ENCODE data around the gene IFI35. TPM values are rescaled to one million over a fixed set of nuclear protein-coding genes. Genes with fewer than 3 reads are reported as not detected.

The IFI35 gene
- total and polyA plus RNA-seq, 9 of the 15 experiments (the other 6 are each of a cell fraction or from before 2014, with no cell fraction given), result 4.4 to 13.1 (median 10.2) TPM

GRCh38 chr17:43031666-43032065 lies 25.1 kb downstream of the IFI35 start:
- no TSS peak for BruUV-seq (replicated peaks)
- no peaks in the 10 kb centered on the region for H3K79me2 ChIP-seq (ENCODE audit: control insufficient read depth, insufficient read depth, low read length)
- TF ChIP-seq CUX1 (CRISPR knock-in tag; IDR thresholded peaks at IDR 0.05) (no peak), ASH1L (IDR thresholded peaks at IDR 0.05; ENCODE audit: borderline replicate concordance, low read depth, partially characterized antibody) (no peak), MYBL2 (IDR thresholded peaks at IDR 0.05; ENCODE audit: low read depth) (no peak), MYBL2 (CRISPR knock-in tag; IDR thresholded peaks at IDR 0.05; ENCODE audit: borderline replicate concordance) (no peak), GATA2 (CRISPR knock-in tag; IDR thresholded peaks at IDR 0.05) (no peak)
- H3K27ac ChIP-seq (ENCODE audit: extremely low read depth, low read depth, low read length), result no peak overlapping the region
- no peaks in the 10 kb centered on the region for H3K27me3 ChIP-seq (ENCODE audit: control insufficient read depth in 2 of 2, insufficient read depth in 2 of 2, low read length in 2 of 2)
- WGBS (ENCODE audit: insufficient coverage, low coverage, missing lambda C conversion rate), result 37% methylated on average over 3 of the region's 3 CpGs
- H3K9ac ChIP-seq (ENCODE audit: insufficient read depth in 1 of 2, low read depth in 2 of 2, low read length in 2 of 2), result no peak overlapping the region
- no peaks in the 10 kb centered on the region for H4K20me1 ChIP-seq (replicated peaks; ENCODE audit: control insufficient read depth, insufficient read depth, low read length)
- H3K9me3 ChIP-seq (replicated peaks; ENCODE audit: control insufficient read depth, insufficient read depth, low read depth, low read length), result no peaks in the 10 kb centered on the region
- H3K4me3 ChIP-seq, result no peak overlapping the region
- intact Hi-C loops (cut with micrococcal nuclease) (no loop called here), in situ Hi-C loops (cut with MboI) (no loop called here)
- ChIA-PET POLR2A (interaction anchor here (0.6 to 1.8 kb wide), 6 partner anchors 8 to 284 kb away, joined by 3 to 7 read pairs (median 3); no protein-coding TSS in a partner anchor), CTCF (ENCODE audit: low intra/inter-chr PET ratio) (no interaction called here)
- ATAC-seq (no peak), DNase-seq (ENCODE audit: extremely low read depth in 1 of 4, low spot score in 3 of 4) (no peak), FAIRE-seq (no peak)
- H2AFZ ChIP-seq (ENCODE audit: low read depth, low read length), result no peak overlapping the region
- H3K36me3 ChIP-seq (ENCODE audit: control insufficient read depth, insufficient read depth, low read length), result no peaks in the 10 kb centered on the region
- H3K9me1 ChIP-seq (ENCODE audit: control insufficient read depth, insufficient read depth, low read length), result no peaks in the 10 kb centered on the region
- H3K4me2 ChIP-seq (ENCODE audit: insufficient read depth, low read length), result no peak overlapping the region
- peaks cover 5 to 18% of the 10 kb centered on the region in 2 experiments; a peak in 4 of 5 replicates for H3K4me1 ChIP-seq (replicated peaks in 1 of 2; ENCODE audit: control insufficient read depth in 2 of 2, insufficient read depth in 2 of 2, low read length in 2 of 2)
